Measurements from ENCODE around the gene PTPRT.

Gene PTPRT

GRCh38 chr20:43066125-43066524 lies 123.6 kb downstream of the PTPRT start:
- H4K5ac ChIP-seq (ENCODE audit: low read length) = no peak overlapping the region
- WGBS (ENCODE audit: extremely low coverage, insufficient coverage, low lambda C conversion rate) = no CpG with 5 or more reads among the region's 6 CpGs
- H3K4me1 ChIP-seq (ENCODE audit: control insufficient read depth, low read depth, low read length) = no peaks in the 10 kb centered on the region

GRCh38 chr20:43065299-43065698 lies 124.4 kb downstream of the PTPRT start:
- Histone ChIP-seq H3K4me2 (ENCODE audit: low read length) (no peak overlapping the region), H3K36me3 (ENCODE audit: control insufficient read depth, insufficient read depth, low read length) (no peaks in the 10 kb centered on the region), H3K9ac (ENCODE audit: low read length) (no peak overlapping the region), H4K8ac (ENCODE audit: low read depth, low read length) (no peak overlapping the region), H3K18ac (ENCODE audit: low read length) (no peak overlapping the region), H3K79me1 (ENCODE audit: low read length) (no peaks in the 10 kb centered on the region), H3K23ac (ENCODE audit: low read length) (no peak overlapping the region), H3K56ac (ENCODE audit: low read length) (no peak overlapping the region), H2BK120ac (ENCODE audit: low read depth, low read length) (no peak overlapping the region), H2AK5ac (ENCODE audit: low read length) (no peak overlapping the region), H4K5ac (ENCODE audit: low read length) (no peak overlapping the region), H3K27ac (ENCODE audit: low read depth, low read length) (no peak overlapping the region), H3K79me2 (ENCODE audit: control insufficient read depth, insufficient read depth, low read length) (no peaks in the 10 kb centered on the region), H3K4me3 (ENCODE audit: low read length) (no peak overlapping the region), H3K27me3 (ENCODE audit: insufficient read depth, low read length, poor library complexity) (no peaks in the 10 kb centered on the region), H2BK15ac (replicated peaks; ENCODE audit: low read depth) (no peak overlapping the region), H3K4me1 (ENCODE audit: control insufficient read depth, low read depth, low read length) (no peaks in the 10 kb centered on the region), H3K4ac (ENCODE audit: low read depth, low read length) (no peak overlapping the region), H2BK5ac (ENCODE audit: low read length) (no peak overlapping the region)
- DNase-seq = no peak

More at GRCh38 chr20:43066125-43066524, 123.6 kb downstream of the PTPRT start:
- no peak overlapping the region for H2BK15ac ChIP-seq (replicated peaks; ENCODE audit: low read depth)
- no peak overlapping the region for H2BK120ac ChIP-seq (ENCODE audit: low read depth, low read length)
- no peaks in the 10 kb centered on the region for H3K36me3 ChIP-seq (ENCODE audit: control insufficient read depth, insufficient read depth, low read length)
- no peak overlapping the region for H3K4ac ChIP-seq (ENCODE audit: low read depth, low read length)
- H2BK5ac ChIP-seq (ENCODE audit: low read length) = no peak overlapping the region
- H2AK5ac ChIP-seq (ENCODE audit: low read length) = no peak overlapping the region
- no peak overlapping the region for H3K27ac ChIP-seq (ENCODE audit: low read depth, low read length)
- H3K27me3 ChIP-seq (ENCODE audit: insufficient read depth, low read length, poor library complexity) = no peaks in the 10 kb centered on the region
- no peaks in the 10 kb centered on the region for H3K79me1 ChIP-seq (ENCODE audit: low read length)
- H3K9ac ChIP-seq (ENCODE audit: low read length) = no peak overlapping the region
- H3K18ac ChIP-seq (ENCODE audit: low read length) = no peak overlapping the region
- H3K79me2 ChIP-seq (ENCODE audit: control insufficient read depth, insufficient read depth, low read length) = no peaks in the 10 kb centered on the region
- no peak for DNase-seq
- no peak overlapping the region for H3K56ac ChIP-seq (ENCODE audit: low read length)
- H4K8ac ChIP-seq (ENCODE audit: low read depth, low read length) = no peak overlapping the region
- no peak overlapping the region for H3K4me3 ChIP-seq (ENCODE audit: low read length)
- no peak overlapping the region for H3K4me2 ChIP-seq (ENCODE audit: low read length)
- H3K23ac ChIP-seq (ENCODE audit: low read length) = no peak overlapping the region

- DNase-seq = no peak
- Histone ChIP-seq H3K4me1 (ENCODE audit: control insufficient read depth, low read depth, low read length) (no peaks in the 10 kb centered on the region), H2BK120ac (ENCODE audit: low read depth, low read length) (no peak overlapping the region), H3K79me1 (ENCODE audit: low read length) (no peaks in the 10 kb centered on the region), H4K5ac (ENCODE audit: low read length) (no peak overlapping the region), H3K23ac (ENCODE audit: low read length) (no peak overlapping the region), H3K18ac (ENCODE audit: low read length) (no peak overlapping the region), H2BK5ac (ENCODE audit: low read length) (no peak overlapping the region), H3K36me3 (ENCODE audit: control insufficient read depth, insufficient read depth, low read length) (no peaks in the 10 kb centered on the region), H3K79me2 (ENCODE audit: control insufficient read depth, insufficient read depth, low read length) (no peaks in the 10 kb centered on the region), H3K4me2 (ENCODE audit: low read length) (no peak overlapping the region), H3K27ac (ENCODE audit: low read depth, low read length) (no peak overlapping the region), H2AK5ac (ENCODE audit: low read length) (no peak overlapping the region), H4K8ac (ENCODE audit: low read depth, low read length) (no peak overlapping the region), H3K4ac (ENCODE audit: low read depth, low read length) (no peak overlapping the region), H3K4me3 (ENCODE audit: low read length) (no peak overlapping the region), H3K56ac (ENCODE audit: low read length) (no peak overlapping the region), H2BK15ac (replicated peaks; ENCODE audit: low read depth) (no peak overlapping the region), H3K9ac (ENCODE audit: low read length) (no peak overlapping the region), H3K27me3 (ENCODE audit: insufficient read depth, low read length, poor library complexity) (no peaks in the 10 kb centered on the region)
- WGBS (ENCODE audit: extremely low coverage, insufficient coverage, low lambda C conversion rate) = 100% methylated on average over 1 of the region's 1 CpG
Measured at GRCh38 chr20:43058077-43058476, 131.6 kb downstream of the PTPRT start.

GRCh38 chr20:43057317-43057716 lies 132.4 kb downstream of the PTPRT start:
- no peak overlapping the region for H3K27ac ChIP-seq (ENCODE audit: low read depth, low read length)
- no peak overlapping the region for H2BK15ac ChIP-seq (replicated peaks; ENCODE audit: low read depth)
- H2BK120ac ChIP-seq (ENCODE audit: low read depth, low read length) = no peak overlapping the region
- no peaks in the 10 kb centered on the region for H3K79me2 ChIP-seq (ENCODE audit: control insufficient read depth, insufficient read depth, low read length)
- no peaks in the 10 kb centered on the region for H3K36me3 ChIP-seq (ENCODE audit: control insufficient read depth, insufficient read depth, low read length)
- no peak overlapping the region for H3K23ac ChIP-seq (ENCODE audit: low read length)
- H3K56ac ChIP-seq (ENCODE audit: low read length) = no peak overlapping the region
- no peak overlapping the region for H2BK5ac ChIP-seq (ENCODE audit: low read length)
- no peaks in the 10 kb centered on the region for H3K79me1 ChIP-seq (ENCODE audit: low read length)
- no peak overlapping the region for H4K8ac ChIP-seq (ENCODE audit: low read depth, low read length)
- no peak overlapping the region for H3K9ac ChIP-seq (ENCODE audit: low read length)
- no peaks in the 10 kb centered on the region for H3K4me1 ChIP-seq (ENCODE audit: control insufficient read depth, low read depth, low read length)
- no peak overlapping the region for H3K4me2 ChIP-seq (ENCODE audit: low read length)
- H4K5ac ChIP-seq (ENCODE audit: low read length) = no peak overlapping the region
- no peak overlapping the region for H3K4me3 ChIP-seq (ENCODE audit: low read length)
- H2AK5ac ChIP-seq (ENCODE audit: low read length) = no peak overlapping the region
- H3K27me3 ChIP-seq (ENCODE audit: insufficient read depth, low read length, poor library complexity) = no peaks in the 10 kb centered on the region
- no peak overlapping the region for H3K18ac ChIP-seq (ENCODE audit: low read length)
- DNase-seq = no peak
- no peak overlapping the region for H3K4ac ChIP-seq (ENCODE audit: low read depth, low read length)

- Histone ChIP-seq H4K5ac (ENCODE audit: low read length) (no peak overlapping the region), H2BK15ac (replicated peaks; ENCODE audit: low read depth) (no peak overlapping the region), H3K18ac (ENCODE audit: low read length) (no peak overlapping the region), H2AK5ac (ENCODE audit: low read length) (no peak overlapping the region), H3K27ac (ENCODE audit: low read depth, low read length) (no peak overlapping the region), H3K79me2 (ENCODE audit: control insufficient read depth, insufficient read depth, low read length) (no peaks in the 10 kb centered on the region), H3K27me3 (ENCODE audit: insufficient read depth, low read length, poor library complexity) (no peaks in the 10 kb centered on the region), H4K8ac (ENCODE audit: low read depth, low read length) (no peak overlapping the region), H3K23ac (ENCODE audit: low read length) (no peak overlapping the region), H3K4me1 (ENCODE audit: control insufficient read depth, low read depth, low read length) (no peaks in the 10 kb centered on the region), H3K36me3 (ENCODE audit: control insufficient read depth, insufficient read depth, low read length) (no peaks in the 10 kb centered on the region), H3K56ac (ENCODE audit: low read length) (no peak overlapping the region), H3K4ac (ENCODE audit: low read depth, low read length) (no peak overlapping the region), H2BK120ac (ENCODE audit: low read depth, low read length) (no peak overlapping the region), H3K79me1 (ENCODE audit: low read length) (no peaks in the 10 kb centered on the region), H3K4me2 (ENCODE audit: low read length) (no peak overlapping the region), H3K4me3 (ENCODE audit: low read length) (no peak overlapping the region), H2BK5ac (ENCODE audit: low read length) (no peak overlapping the region), H3K9ac (ENCODE audit: low read length) (no peak overlapping the region)
- WGBS (ENCODE audit: extremely low coverage, insufficient coverage, low lambda C conversion rate) = no CpG with 5 or more reads among the region's 5 CpGs
- no peak for DNase-seq
Measured at GRCh38 chr20:43055181-43055884, 134.4 kb downstream of the PTPRT start.

GRCh38 chr20:43052532-43052931 lies 137.2 kb downstream of the PTPRT start:
- no peak for DNase-seq
- Histone ChIP-seq H3K4me3 (ENCODE audit: low read length) (no peak overlapping the region), H3K56ac (ENCODE audit: low read length) (no peak overlapping the region), H3K27ac (ENCODE audit: low read depth, low read length) (no peak overlapping the region), H3K79me1 (ENCODE audit: low read length) (no peaks in the 10 kb centered on the region), H3K4me1 (ENCODE audit: control insufficient read depth, low read depth, low read length) (no peaks in the 10 kb centered on the region), H3K23ac (ENCODE audit: low read length) (no peak overlapping the region), H3K4ac (ENCODE audit: low read depth, low read length) (no peak overlapping the region), H2BK120ac (ENCODE audit: low read depth, low read length) (no peak overlapping the region), H3K27me3 (ENCODE audit: insufficient read depth, low read length, poor library complexity) (no peaks in the 10 kb centered on the region), H4K5ac (ENCODE audit: low read length) (no peak overlapping the region), H2BK15ac (replicated peaks; ENCODE audit: low read depth) (no peak overlapping the region), H2BK5ac (ENCODE audit: low read length) (no peak overlapping the region), H4K8ac (ENCODE audit: low read depth, low read length) (no peak overlapping the region), H2AK5ac (ENCODE audit: low read length) (no peak overlapping the region), H3K18ac (ENCODE audit: low read length) (no peak overlapping the region), H3K4me2 (ENCODE audit: low read length) (no peak overlapping the region), H3K79me2 (ENCODE audit: control insufficient read depth, insufficient read depth, low read length) (no peaks in the 10 kb centered on the region), H3K9ac (ENCODE audit: low read length) (no peak overlapping the region), H3K36me3 (ENCODE audit: control insufficient read depth, insufficient read depth, low read length) (no peaks in the 10 kb centered on the region)
- WGBS (ENCODE audit: extremely low coverage, insufficient coverage, low lambda C conversion rate) = no CpG with 5 or more reads among the region's 1 CpG

All from mesendoderm (in vitro differentiated cells).